ENCODE measurements around the gene IL22RA2. TPM values are rescaled to one million over a fixed set of nuclear protein-coding genes. Genes with fewer than 3 reads are reported as not detected.

The IL22RA2 gene
- total and polyA plus RNA-seq, 2 experiments from 2014 or later: not detected

DNA sequence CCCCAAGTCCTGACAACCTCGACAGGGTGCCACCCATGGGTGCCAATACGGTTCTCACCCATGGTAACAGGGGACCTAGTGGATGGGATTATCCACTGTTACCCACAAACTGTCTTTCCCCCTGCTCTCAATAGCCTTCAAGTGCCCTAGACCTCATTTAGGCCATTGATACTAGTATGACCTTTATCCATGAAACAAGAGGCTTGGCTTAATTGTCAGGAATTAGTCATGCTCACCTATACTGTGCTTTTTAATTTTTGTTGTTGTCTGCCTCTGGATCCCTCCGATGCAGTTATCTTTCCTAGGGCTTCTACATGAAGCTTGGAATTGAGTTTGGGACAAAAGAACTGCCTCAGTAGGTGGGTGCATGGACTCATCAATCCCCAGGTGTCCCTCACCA is 11.8 kb upstream of the IL22RA2 start:
- 29 to 34% methylated on average over 3 of the region's 3 CpGs for WGBS, 2 experiments (ENCODE audit: low coverage in 1 of 2, low lambda C conversion rate in 2 of 2, missing lambda C conversion rate in 2 of 2)
- in situ Hi-C loops (cut with MboI): no loop called here
- Histone ChIP-seq H3K4me2 (ENCODE audit: unreplicated experiment) (no peak overlapping the region), H3K9me3 (ENCODE audit: low read depth) (peaks cover 3% of the 10 kb centered on the region), H3K27me3 (replicated peaks; ENCODE audit: insufficient read depth) (no peaks in the 10 kb centered on the region), H3K4me3 (no peak overlapping the region), H3K9me2 (ENCODE audit: insufficient read depth) (no peaks in the 10 kb centered on the region), H3K36me3 (ENCODE audit: low read depth) (no peaks in the 10 kb centered on the region), H3K27ac (no peak overlapping the region), H3K79me2 (ENCODE audit: insufficient read depth) (no peaks in the 10 kb centered on the region), H4K20me1 (ENCODE audit: insufficient read depth) (no peaks in the 10 kb centered on the region), H2AFZ (no peak overlapping the region), H3F3A (ENCODE audit: insufficient read depth) (no peaks in the 10 kb centered on the region), H3K9ac (no peak overlapping the region), H3K4me1 (ENCODE audit: insufficient read depth) (no peaks in the 10 kb centered on the region)
- DNase-seq: no peak
- TF ChIP-seq EZH2 (IDR thresholded peaks at IDR 0.05; ENCODE audit: insufficient read depth, poor library complexity, severe bottlenecking) (no peak), EZH2phosphoT487 (IDR thresholded peaks at IDR 0.05; ENCODE audit: insufficient read depth, low read depth) (no peak)

- Histone ChIP-seq H3K9me2 (ENCODE audit: insufficient read depth) (no peaks in the 10 kb centered on the region), H3K4me2 (ENCODE audit: unreplicated experiment) (no peak overlapping the region), H3F3A (ENCODE audit: insufficient read depth) (no peaks in the 10 kb centered on the region), H3K9ac (no peak overlapping the region), H3K79me2 (ENCODE audit: insufficient read depth) (no peaks in the 10 kb centered on the region), H2AFZ (no peak overlapping the region), H3K4me3 (no peak overlapping the region), H3K9me3 (ENCODE audit: low read depth) (no peaks in the 10 kb centered on the region), H3K36me3 (ENCODE audit: low read depth) (no peaks in the 10 kb centered on the region), H3K27ac (no peak overlapping the region), H3K27me3 (replicated peaks; ENCODE audit: insufficient read depth) (no peaks in the 10 kb centered on the region), H4K20me1 (ENCODE audit: insufficient read depth) (no peaks in the 10 kb centered on the region), H3K4me1 (ENCODE audit: insufficient read depth) (no peaks in the 10 kb centered on the region)
- in situ Hi-C loops (cut with MboI): no loop called here
- no peak for DNase-seq
- TF ChIP-seq EZH2 (IDR thresholded peaks at IDR 0.05; ENCODE audit: insufficient read depth, poor library complexity, severe bottlenecking) (no peak), EZH2phosphoT487 (IDR thresholded peaks at IDR 0.05; ENCODE audit: insufficient read depth, low read depth) (no peak)
Measured at GRCh38 chr6:137182654-137183073, 9.2 kb upstream of the IL22RA2 start.

DNA sequence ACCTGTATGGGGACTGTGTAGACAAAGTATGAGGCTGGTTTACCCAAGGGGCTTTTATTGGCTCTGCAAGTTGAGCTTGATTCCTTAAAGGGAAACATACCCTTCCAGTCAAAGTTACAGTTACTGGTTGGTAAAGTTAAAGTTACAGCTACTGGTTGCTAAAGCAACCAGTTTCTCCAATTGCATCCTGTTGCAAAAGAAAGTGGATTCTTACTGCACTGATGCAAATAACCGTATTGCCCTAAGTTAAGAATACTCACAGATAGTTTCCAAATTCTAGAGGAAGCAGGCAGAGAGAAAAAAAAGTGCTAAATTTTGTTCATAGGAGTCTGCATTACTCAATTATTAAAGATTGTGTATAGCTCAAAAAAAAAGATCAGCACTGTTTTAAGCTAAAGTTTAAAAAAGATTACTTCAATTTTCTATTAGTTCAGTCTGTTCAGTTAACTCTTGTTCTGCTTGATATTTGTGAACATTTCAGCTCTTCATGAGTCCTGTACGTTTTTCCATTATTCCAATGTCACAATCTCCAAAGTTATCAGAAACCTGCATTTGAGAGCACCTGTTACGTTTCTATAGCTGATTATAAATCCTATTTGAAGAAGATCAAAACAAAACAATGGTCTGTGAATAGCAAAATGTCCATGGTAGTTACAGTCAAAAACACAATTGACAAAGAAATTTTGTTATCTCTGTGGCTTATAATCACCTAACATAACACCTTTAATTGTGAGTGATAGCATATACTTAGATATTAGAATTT is 8.6 kb upstream of the IL22RA2 start:
- no peak for TF ChIP-seq EZH2phosphoT487 (IDR thresholded peaks at IDR 0.05; ENCODE audit: insufficient read depth, low read depth)
- no peak for TF ChIP-seq EZH2 (IDR thresholded peaks at IDR 0.05; ENCODE audit: insufficient read depth, poor library complexity, severe bottlenecking)

DNA sequence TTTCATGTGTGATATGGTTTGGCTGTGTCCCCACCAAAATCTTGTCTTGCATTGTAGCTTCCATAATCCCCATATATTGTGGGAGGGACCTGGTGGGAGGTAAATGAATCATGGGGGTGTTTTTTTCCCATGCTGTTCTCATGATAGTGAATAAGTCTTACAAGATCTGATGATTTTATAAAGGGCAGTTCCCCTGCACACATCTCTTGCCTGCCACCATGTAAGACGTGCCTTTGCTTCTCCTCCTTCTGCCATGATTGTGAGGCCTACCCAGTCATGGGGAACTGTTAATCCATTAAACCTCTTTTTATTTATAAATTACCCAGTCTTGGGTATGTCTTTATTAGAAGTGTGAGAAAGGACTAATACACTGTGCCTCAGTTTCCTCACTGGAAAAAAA is 4.2 kb upstream of the IL22RA2 start:
- H3K4me3 ChIP-seq: no peak overlapping the region
- in situ Hi-C loops (cut with MboI): no loop called here

More for the DNA sequence above, 8.6 kb upstream of the IL22RA2 start:
- no peak overlapping the region for H2AFZ ChIP-seq
- in situ Hi-C loops (cut with MboI): no loop called here
- no peaks in the 10 kb centered on the region for H3K79me2 ChIP-seq (ENCODE audit: insufficient read depth)
- H4K20me1 ChIP-seq (ENCODE audit: insufficient read depth): no peaks in the 10 kb centered on the region
- no peaks in the 10 kb centered on the region for H3K9me3 ChIP-seq (ENCODE audit: low read depth)
- no peaks in the 10 kb centered on the region for H3K4me1 ChIP-seq (ENCODE audit: insufficient read depth)
- no peak overlapping the region for H3K4me2 ChIP-seq (ENCODE audit: unreplicated experiment)
- no peak overlapping the region for H3K9ac ChIP-seq
- no peak overlapping the region for H3K4me3 ChIP-seq
- H3F3A ChIP-seq (ENCODE audit: insufficient read depth): no peaks in the 10 kb centered on the region
- H3K36me3 ChIP-seq (ENCODE audit: low read depth): no peaks in the 10 kb centered on the region
- no peaks in the 10 kb centered on the region for H3K27me3 ChIP-seq (replicated peaks; ENCODE audit: insufficient read depth)
- DNase-seq: no peak
- no peak overlapping the region for H3K27ac ChIP-seq
- 9 to 17% methylated on average over 3 of the region's 3 CpGs for WGBS, 2 experiments (ENCODE audit: low coverage in 1 of 2, low lambda C conversion rate in 2 of 2, missing lambda C conversion rate in 2 of 2)
- H3K9me2 ChIP-seq (ENCODE audit: insufficient read depth): no peaks in the 10 kb centered on the region

More for the DNA sequence above, 4.2 kb upstream of the IL22RA2 start:
- Histone ChIP-seq H3K27ac (no peak overlapping the region), H2AFZ (no peak overlapping the region), H3K79me2 (ENCODE audit: insufficient read depth) (no peaks in the 10 kb centered on the region), H3K9me2 (ENCODE audit: insufficient read depth) (no peaks in the 10 kb centered on the region), H3K9ac (no peak overlapping the region), H3F3A (ENCODE audit: insufficient read depth) (no peaks in the 10 kb centered on the region), H3K4me1 (ENCODE audit: insufficient read depth) (no peaks in the 10 kb centered on the region), H4K20me1 (ENCODE audit: insufficient read depth) (no peaks in the 10 kb centered on the region), H3K36me3 (ENCODE audit: low read depth) (no peaks in the 10 kb centered on the region), H3K27me3 (replicated peaks; ENCODE audit: insufficient read depth) (peaks cover 9% of the 10 kb centered on the region; the same call in 1 of the 2 replicates), H3K9me3 (ENCODE audit: low read depth) (no peaks in the 10 kb centered on the region), H3K4me2 (ENCODE audit: unreplicated experiment) (no peak overlapping the region)
- TF ChIP-seq EZH2 (IDR thresholded peaks at IDR 0.05; ENCODE audit: insufficient read depth, poor library complexity, severe bottlenecking): no peak
- TF ChIP-seq EZH2phosphoT487 (IDR thresholded peaks at IDR 0.05; ENCODE audit: insufficient read depth, low read depth): no peak
- no peak for DNase-seq
- WGBS, 2 experiments (ENCODE audit: low coverage in 1 of 2, low lambda C conversion rate in 2 of 2, missing lambda C conversion rate in 2 of 2): 38 to 46% methylated on average over 1 of the region's 1 CpG
